AG09309 (cell line): ENCODE results near the gene SLC9A4.

ENCODE experiments used
- DNase-seq: peaks from one replicate; pipeline ENCODE4 v3.0.0-alpha.2; 2010; ENCODE audit warnings: low read depth
- H3K4me3 ChIP-seq: 2 replicates; pipeline ENCODE4 v1.5.1; 2011; ENCODE audit warnings: mild to moderate bottlenecking, low read depth, low read length, moderate library complexity; ENCODE audit not compliant: control insufficient read depth
- TF ChIP-seq, protein P1 (sequence below): IDR thresholded peaks from 2 replicates; pipeline ENCODE4 v1.5.1; 2011; ENCODE audit warnings: mild to moderate bottlenecking, low read depth, low read length, inconsistent platforms; ENCODE audit not compliant: insufficient read depth, control insufficient read depth; ENCODE audit errors: missing control alignments

SLC9A4 gene

DNA sequence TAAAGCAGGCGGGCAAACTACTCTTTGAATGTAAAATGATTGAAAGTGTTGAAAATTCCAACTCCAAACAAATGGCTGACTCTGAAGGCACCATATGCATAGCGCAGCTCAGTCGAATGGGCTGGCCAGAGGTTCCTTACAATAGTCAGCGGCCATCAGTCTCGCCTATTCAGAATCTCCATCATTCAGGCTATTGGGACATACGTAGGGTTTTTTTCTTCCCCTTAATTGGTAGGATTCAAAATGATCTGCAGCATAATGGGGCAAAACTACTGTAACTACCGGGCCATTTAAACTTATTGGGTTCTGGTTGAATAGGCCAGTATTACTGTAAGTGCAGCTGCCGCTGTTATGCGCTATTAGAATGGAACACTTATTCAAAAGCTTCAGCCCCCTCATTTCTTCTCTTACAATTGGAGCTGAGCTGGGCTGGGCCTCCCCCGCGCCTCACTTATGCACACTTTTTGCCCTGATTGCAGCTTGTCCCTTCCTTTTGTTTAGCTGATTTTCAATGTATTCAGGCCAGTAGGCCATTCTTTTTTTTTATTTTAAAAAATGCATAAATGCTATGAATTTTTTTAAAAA, 40.4 kb downstream of the SLC9A4 start:
- TF ChIP-seq, protein P1, sequence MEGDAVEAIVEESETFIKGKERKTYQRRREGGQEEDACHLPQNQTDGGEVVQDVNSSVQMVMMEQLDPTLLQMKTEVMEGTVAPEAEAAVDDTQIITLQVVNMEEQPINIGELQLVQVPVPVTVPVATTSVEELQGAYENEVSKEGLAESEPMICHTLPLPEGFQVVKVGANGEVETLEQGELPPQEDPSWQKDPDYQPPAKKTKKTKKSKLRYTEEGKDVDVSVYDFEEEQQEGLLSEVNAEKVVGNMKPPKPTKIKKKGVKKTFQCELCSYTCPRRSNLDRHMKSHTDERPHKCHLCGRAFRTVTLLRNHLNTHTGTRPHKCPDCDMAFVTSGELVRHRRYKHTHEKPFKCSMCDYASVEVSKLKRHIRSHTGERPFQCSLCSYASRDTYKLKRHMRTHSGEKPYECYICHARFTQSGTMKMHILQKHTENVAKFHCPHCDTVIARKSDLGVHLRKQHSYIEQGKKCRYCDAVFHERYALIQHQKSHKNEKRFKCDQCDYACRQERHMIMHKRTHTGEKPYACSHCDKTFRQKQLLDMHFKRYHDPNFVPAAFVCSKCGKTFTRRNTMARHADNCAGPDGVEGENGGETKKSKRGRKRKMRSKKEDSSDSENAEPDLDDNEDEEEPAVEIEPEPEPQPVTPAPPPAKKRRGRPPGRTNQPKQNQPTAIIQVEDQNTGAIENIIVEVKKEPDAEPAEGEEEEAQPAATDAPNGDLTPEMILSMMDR = no peak
- no peak for DNase-seq
- no peak overlapping the region for H3K4me3 ChIP-seq

DNA sequence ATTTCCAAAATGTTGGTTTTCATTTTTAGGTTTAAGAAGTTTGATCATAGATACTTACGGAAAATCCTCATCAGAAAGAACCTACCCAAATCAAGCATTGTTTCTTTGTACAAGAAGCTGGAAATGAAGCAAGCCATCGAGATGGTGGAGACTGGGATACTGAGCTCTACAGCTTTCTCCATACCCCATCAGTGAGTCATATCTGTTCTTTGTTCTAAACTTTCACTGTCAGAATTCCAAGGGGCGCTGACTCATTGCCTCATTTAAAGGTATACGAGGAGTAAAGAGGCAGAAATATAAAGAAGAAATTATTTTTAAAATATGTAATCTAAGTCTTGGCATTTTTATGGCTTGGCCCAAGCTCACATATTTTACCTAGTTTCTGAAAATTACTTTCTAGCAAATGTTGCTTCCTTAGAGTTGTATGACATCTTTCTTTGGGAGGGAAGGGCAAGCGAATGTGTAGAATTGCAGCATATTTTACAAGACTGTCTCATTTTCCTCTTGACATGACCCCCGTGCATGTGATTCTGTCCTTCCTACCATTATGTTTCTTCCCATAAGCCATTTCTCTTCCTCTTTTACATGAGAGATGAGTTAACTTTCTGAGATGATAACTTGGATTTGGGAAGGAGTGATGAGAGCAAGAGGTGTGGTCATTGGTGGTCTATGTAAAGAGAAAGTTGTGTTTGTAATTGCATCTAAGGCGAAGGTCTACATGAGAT, 41.2 kb downstream of the SLC9A4 start:
- peak; percentile 35 for DNase-seq
- no peak overlapping the region for H3K4me3 ChIP-seq
- TF ChIP-seq, protein P1 = no peak

- no peak for DNase-seq
- no peak overlapping the region for H3K4me3 ChIP-seq
- TF ChIP-seq, protein P1 = no peak
These were observed 42.8 kb downstream of the SLC9A4 start for GRCh38 chr2:102515851-102516250.

- DNase-seq = no peak
- TF ChIP-seq, protein P1 = no peak
- H3K4me3 ChIP-seq = no peak overlapping the region
These were observed 45.1 kb downstream of the SLC9A4 start for GRCh38 chr2:102518170-102518569.

GRCh38 chr2:102520009-102520408, 47.0 kb downstream of the SLC9A4 start:
- no peak overlapping the region for H3K4me3 ChIP-seq
- no peak for DNase-seq
- TF ChIP-seq, protein P1 = peak; percentile 48

DNA sequence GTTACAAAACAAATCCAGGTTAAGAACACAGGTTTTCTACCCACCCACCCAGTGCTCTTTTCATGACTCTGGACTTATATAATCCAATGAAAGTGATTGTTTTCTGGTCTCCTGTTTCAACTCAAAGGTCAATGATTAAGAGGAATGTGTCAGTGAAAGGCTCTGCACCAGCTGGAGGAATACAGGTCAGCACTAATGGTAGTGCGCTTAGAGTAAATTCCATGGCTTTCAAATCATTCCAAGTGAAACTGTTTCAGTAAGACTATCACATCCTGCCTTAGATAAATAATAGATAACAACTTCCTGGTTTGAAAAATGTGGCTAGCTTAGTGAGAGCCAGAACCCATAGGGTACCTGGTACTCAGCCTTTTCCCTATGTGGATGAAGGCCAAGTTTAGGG, 47.8 kb downstream of the SLC9A4 start:
- H3K4me3 ChIP-seq = no peak overlapping the region
- TF ChIP-seq, protein P1 = no peak
- DNase-seq = no peak
